Measurements from ENCODE around the gene SCAMP1. TPM values are rescaled to one million over a fixed set of nuclear protein-coding genes. Genes with fewer than 3 reads are reported as not detected.

Gene SCAMP1
- polyA plus RNA-seq (ENCODE audit: insufficient read length in 12 of 12), result 10 to 100 TPM in 11 of 12 donors, not detected in 1; 27.4 to 45.4 (median 38.9) TPM
- long read RNA-seq, donor 1, full-length matches to known transcripts, result 5 of 21 reads
- long read RNA-seq, donor 1, partial matches to known transcripts, result 16 of 21 reads
- long read RNA-seq, donor 1, other reads (novel, unspliced or antisense), result 0 of 21 reads
- long read RNA-seq, donor 2, full-length matches to known transcripts, result 19 of 19 reads
- long read RNA-seq, donor 2, partial matches to known transcripts, result 0 of 19 reads
- long read RNA-seq, donor 2, other reads (novel, unspliced or antisense), result 0 of 19 reads
- long read RNA-seq, donor 3, full-length matches to known transcripts, result 4 of 4 reads
- long read RNA-seq, donor 3, partial matches to known transcripts, result 0 of 4 reads
- long read RNA-seq, donor 3, other reads (novel, unspliced or antisense), result 0 of 4 reads
- long read RNA-seq, donor 4, result 0 reads
- long read RNA-seq, donor 5, full-length matches to known transcripts, result 9 of 9 reads
- long read RNA-seq, donor 5, partial matches to known transcripts, result 0 of 9 reads
- long read RNA-seq, donor 5, other reads (novel, unspliced or antisense), result 0 of 9 reads
- long read RNA-seq, donor 6, full-length matches to known transcripts, result 6 of 6 reads
- long read RNA-seq, donor 6, partial matches to known transcripts, result 0 of 6 reads
- long read RNA-seq, donor 6, other reads (novel, unspliced or antisense), result 0 of 6 reads
- long read RNA-seq, donor 7, full-length matches to known transcripts, result 2 of 2 reads
- long read RNA-seq, donor 7, partial matches to known transcripts, result 0 of 2 reads
- long read RNA-seq, donor 7, other reads (novel, unspliced or antisense), result 0 of 2 reads
- long read RNA-seq, donor 8, full-length matches to known transcripts, result 11 of 11 reads
- long read RNA-seq, donor 8, partial matches to known transcripts, result 0 of 11 reads
- long read RNA-seq, donor 8, other reads (novel, unspliced or antisense), result 0 of 11 reads
- long read RNA-seq, donor 9, full-length matches to known transcripts, result 2 of 11 reads
- long read RNA-seq, donor 9, partial matches to known transcripts, result 9 of 11 reads
- long read RNA-seq, donor 9, other reads (novel, unspliced or antisense), result 0 of 11 reads
- long read RNA-seq, donor 10, full-length matches to known transcripts, result 7 of 7 reads
- long read RNA-seq, donor 10, partial matches to known transcripts, result 0 of 7 reads
- long read RNA-seq, donor 10, other reads (novel, unspliced or antisense), result 0 of 7 reads
- long read RNA-seq, donor 11, full-length matches to known transcripts, result 9 of 9 reads
- long read RNA-seq, donor 11, partial matches to known transcripts, result 0 of 9 reads
- long read RNA-seq, donor 11, other reads (novel, unspliced or antisense), result 0 of 9 reads

- peak; percentile 97 for DNase-seq
Measured at GRCh38 chr5:78359831-78360673, at the start of gene SCAMP1. Gene SCAMP1 (plus strand): TSS chr5:78360617. CDS start chr5:78360672, 55 bp downstream.

- no peak for DNase-seq
Measured at GRCh38 chr5:78317515-78317914, 42.9 kb upstream of the SCAMP1 start.

- no peak for DNase-seq
Measured at GRCh38 chr5:78318337-78318736, 42.1 kb upstream of the SCAMP1 start.

- peak; percentile 14 for DNase-seq
Measured at GRCh38 chr5:78320401-78320800, 40.0 kb upstream of the SCAMP1 start.

GRCh38 chr5:78323241-78323640 lies 37.2 kb upstream of the SCAMP1 start:
- DNase-seq, result no peak

GRCh38 chr5:78326930-78327329 lies 33.5 kb upstream of the SCAMP1 start:
- DNase-seq, result no peak

- no peak for DNase-seq
Measured at GRCh38 chr5:78327761-78328510, 32.5 kb upstream of the SCAMP1 start.

GRCh38 chr5:78328585-78329173 lies 31.7 kb upstream of the SCAMP1 start:
- DNase-seq, result no peak

GRCh38 chr5:78331523-78332080 lies 28.8 kb upstream of the SCAMP1 start:
- no peak for DNase-seq

- DNase-seq, result no peak
Measured at GRCh38 chr5:78334811-78335210, 25.6 kb upstream of the SCAMP1 start.

- DNase-seq, result no peak
Measured at GRCh38 chr5:78335976-78336375, 24.4 kb upstream of the SCAMP1 start.

GRCh38 chr5:78336698-78337097 lies 23.7 kb upstream of the SCAMP1 start:
- DNase-seq, result no peak

GRCh38 chr5:78339617-78340436 lies 20.6 kb upstream of the SCAMP1 start:
- no peak for DNase-seq

- no peak for DNase-seq
Measured at GRCh38 chr5:78341440-78341839, 19.0 kb upstream of the SCAMP1 start.

- DNase-seq, result no peak
Measured at GRCh38 chr5:78345485-78345884, 14.9 kb upstream of the SCAMP1 start.

- no peak for DNase-seq
Measured at GRCh38 chr5:78353520-78353919, 6.9 kb upstream of the SCAMP1 start.

GRCh38 chr5:78354066-78354670 lies 6.2 kb upstream of the SCAMP1 start:
- no peak for DNase-seq

GRCh38 chr5:78355561-78355960 lies 4.9 kb upstream of the SCAMP1 start:
- DNase-seq, result no peak

All from muscle of arm (tissue), 14 donors.